NCI-H1105 treated with DMSO at 0.1 percent for 48 hours (cell line): ENCODE measurements around the gene PPME1.

ENCODE experiments used
- DNase-seq: peaks from one replicate; lab custom pipeline; 2025; lab: John Stamatoyannopoulos, UW

PPME1 gene

DNA sequence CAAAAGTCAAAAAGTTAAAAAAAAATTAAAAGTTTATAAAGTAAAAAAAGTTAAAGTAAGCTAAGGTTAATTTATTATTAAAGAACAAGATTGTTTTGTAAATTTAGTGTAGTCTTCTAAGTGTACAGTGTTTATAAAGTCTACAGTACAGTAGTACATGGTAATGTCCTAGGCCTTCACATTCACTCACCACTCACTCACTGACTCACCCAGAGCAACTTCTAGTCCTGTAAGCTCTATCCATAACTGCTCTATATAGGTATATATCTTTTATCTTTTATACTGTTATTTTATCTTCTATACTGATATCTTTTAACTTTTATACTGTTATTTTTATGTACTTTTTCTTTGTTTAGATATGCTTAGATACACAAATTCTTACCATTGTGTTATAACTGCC lies 11.4 kb upstream of the PPME1 start:
- no peak for DNase-seq

DNA sequence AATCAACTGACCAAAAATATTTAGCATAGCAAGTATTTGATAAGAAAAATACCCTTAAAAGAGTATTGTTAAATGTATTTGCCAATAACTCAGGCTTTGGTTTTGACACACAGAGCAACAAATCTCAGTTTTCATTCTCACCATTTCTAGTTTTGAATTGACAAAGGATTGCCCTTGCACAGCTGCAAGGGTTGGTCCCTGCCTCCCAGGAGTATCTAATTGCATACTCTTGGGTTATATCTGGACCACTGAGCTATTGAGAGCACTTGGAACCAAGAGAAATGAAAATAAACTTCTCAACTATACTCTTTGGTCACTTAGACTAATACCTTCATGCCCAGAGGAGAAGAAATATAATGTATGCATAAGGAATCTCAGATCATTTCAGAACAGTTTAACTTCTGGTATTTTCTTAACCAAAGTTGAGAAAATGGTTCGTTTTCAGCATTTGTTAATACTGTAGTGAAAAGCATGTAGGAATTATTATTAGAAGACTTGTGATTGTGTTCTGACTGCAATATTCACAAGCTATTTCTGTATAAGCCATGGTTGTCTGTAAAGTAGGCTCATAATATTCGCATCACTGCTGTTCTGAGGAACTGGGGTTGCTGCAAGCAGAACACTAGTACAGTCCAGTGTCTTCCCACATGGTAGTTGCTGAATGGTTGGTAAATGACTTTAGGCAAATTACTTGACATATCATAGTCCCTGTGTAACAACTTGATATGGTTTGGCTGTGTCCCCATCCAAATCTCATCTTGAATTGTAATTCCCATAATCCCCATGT lies 8.2 kb upstream of the PPME1 start:
- DNase-seq, result no peak

DNA sequence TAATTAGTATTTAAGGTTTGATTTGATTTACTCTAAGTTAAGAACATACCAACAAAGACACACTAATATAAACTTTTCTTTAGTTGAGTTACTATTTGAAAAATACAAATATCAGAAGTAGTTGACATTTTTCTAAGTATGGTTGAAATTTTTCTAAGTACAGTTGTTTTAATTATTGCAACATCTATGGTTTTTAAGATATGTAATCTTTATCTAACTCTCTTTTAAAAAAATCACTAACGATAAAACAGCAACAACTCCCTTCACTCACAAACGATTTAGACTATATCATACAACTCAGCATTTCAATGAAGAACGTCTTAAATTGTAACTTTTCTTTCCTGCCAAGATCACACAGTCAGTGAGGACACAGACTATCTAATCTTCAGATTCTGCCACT lies 2.3 kb upstream of the PPME1 start:
- no peak for DNase-seq

DNA sequence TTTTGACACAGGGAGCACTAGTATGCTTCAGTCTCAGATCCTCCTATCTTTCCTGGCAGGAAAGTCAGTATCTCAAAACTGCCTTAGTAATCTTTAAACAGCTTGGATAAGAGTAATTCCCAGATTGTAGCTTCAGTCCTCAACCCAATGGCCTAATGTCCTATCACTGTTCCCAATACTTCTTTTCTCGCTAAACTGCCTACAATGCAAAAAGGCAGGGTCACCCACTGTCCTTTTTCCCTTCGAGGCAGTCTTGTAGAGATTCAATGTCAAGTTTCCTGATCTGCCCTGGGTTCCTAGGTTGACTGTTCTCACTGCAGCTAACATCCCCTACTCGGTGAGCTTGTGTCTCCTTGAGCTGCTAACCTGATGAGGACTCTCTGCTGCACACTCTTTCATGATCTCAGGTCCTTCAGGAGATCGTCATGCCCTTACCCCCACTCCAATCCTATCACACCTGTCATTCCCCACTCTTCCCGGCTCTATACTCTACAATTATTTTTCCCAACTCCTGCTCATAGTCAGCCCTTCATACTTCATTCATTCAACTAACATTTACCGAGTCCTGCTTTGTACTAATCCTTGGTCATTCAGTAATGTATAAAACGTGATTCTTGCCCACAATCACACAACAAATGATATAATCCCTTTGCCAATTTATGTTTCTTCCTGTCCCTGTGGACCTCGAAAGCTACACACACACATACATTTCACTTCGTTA lies 1.2 kb upstream of the PPME1 start:
- DNase-seq, result no peak

DNA sequence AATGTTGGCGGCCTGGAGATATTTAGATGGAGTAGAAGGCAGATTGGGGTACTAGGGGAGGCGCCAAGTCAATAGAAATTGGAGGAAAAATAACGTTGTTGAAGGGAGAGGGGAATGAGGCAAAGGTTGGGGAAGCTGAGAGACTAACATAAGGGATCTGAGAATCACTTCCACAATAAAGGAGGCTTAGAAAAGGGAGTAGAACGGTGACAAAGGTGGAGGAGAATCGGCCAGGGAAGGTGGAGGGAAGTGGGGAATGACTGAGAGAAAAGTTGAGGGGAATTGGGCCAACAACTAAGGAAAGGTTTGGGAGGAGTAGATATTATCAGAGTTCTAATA lies 510 bp downstream of the PPME1 start:
- no peak for DNase-seq

DNA sequence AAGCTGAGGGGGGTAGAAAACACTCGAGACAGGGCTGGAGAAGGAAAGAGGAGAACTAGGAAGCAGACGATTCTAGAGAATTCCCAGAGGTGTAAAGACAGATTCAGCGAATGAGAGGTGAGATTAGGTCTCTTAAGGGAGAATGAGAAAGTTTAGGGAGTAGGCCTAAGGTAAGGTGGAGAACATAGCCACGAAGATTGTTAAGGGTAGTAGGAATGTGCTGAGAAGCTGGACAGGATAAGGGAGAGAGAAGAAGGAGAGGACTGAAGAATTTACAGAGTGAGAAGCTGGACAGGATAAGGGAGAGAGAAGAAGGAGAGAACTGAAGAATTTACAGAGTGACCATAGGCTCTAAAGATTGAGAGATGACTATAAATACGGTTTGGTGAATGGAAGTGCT lies 908 bp downstream of the PPME1 start:
- no peak for DNase-seq

DNA sequence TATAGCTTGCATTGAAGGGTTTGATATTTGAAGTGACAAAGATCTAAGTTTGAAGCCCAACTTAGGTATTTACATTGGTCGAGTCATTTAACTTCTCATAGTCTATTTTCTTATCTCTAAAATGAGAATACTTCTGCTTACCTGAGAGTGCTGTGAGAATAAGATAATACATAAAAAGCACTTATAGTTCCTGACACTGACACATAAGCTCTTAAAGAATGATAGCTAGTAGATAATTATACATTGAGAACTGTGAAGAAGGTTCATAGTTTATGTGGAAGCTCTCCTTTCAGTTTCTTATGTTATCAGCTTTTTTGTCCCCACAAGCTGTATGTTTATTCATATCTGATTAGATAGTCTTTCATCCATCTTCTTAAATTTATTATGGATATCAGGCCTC lies 4.8 kb downstream of the PPME1 start:
- no peak for DNase-seq

DNA sequence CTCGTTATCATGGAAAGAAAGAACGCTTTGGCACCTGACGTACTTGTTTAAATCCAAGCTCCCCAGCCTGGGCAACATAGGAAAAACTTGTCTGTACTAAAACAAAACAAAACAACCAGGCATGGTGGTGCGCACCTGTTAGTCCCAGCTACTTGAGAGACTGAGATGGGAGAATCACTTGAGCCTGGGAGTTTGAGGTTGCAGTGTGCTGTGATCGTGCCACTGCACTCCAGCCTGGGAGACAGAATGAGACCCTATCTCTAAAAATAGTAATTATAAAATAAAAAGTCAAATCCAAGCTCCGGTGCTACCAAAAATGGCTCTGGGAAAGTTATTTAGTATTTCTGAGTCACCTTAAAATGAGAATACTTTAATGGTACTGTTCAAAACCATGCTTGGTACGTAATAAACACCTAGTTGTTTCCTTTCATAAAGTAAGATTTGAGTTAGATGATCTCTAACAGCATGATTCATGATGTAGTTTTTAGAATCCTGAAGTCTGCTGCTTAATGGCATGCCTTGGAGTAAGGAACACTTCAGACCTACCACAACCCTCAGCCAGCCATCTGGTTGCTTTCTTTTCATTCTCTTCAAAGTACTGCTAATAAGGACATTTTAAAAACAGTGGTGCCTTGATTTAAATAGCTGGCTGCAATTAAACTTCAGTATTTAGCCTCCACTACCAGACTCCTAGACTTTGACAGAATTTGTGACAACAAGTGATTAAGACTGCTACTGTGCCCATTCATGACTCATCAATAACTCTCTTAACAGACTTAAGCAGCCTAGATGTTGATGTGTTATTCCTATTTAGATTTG lies 8.4 kb downstream of the PPME1 start:
- no peak for DNase-seq

DNA sequence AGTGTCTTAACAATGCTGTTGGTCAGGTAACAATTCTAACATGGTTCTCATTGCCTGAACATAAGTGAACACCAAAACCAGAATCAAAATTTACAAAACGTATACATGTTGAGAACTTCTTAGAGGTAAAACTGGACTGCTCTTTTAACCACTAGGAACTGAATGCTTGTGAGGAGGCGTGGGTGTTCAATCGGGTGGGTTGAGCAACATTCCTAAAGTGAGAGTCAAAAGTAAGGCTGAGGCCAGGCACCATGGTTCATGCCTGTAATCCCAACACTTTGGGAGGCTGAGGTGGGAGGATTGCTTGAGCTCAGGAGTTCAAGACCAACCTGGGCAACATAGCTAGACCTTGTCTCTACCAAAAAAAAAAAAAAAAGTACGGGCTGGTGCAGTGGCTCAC lies 11.5 kb downstream of the PPME1 start:
- no peak for DNase-seq

DNA sequence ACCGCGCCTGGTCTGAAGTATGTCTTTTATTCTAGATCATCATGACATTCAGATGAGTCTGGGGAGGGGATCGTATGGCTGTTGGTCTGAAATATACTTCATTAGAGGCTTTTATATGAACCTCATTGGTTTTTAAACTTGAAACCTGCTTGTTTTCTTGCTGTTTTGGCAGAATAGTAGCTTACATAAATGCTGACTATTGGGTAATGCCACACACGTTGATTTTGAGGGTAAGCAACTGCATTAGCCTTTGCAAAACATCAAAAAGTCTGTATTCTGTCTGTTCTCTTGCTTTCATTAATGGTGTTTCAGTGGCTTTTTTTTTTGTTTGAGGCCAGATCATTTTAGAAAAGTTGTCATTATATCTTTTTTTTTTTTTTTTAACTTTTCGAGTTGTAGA lies 14.2 kb downstream of the PPME1 start:
- no peak for DNase-seq

DNA sequence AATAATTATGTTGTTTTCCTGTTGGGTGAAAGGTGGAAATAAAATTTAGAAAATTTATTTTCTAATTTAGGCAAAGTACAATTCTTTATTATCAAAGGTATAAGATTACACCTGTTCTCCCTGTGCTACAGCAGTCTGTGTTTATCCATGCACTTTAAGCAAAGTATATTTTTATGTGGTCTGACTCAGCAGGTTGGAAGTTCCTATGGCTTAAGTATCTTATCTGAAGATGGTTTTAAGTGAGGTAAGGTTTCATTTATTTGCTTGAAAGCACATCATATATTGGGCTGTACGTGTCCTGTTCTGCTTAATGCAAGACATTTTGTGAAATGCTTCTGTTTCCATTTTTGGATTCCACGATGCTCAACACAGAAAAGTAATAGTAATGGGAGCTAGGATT lies 14.6 kb downstream of the PPME1 start:
- no peak for DNase-seq

DNA sequence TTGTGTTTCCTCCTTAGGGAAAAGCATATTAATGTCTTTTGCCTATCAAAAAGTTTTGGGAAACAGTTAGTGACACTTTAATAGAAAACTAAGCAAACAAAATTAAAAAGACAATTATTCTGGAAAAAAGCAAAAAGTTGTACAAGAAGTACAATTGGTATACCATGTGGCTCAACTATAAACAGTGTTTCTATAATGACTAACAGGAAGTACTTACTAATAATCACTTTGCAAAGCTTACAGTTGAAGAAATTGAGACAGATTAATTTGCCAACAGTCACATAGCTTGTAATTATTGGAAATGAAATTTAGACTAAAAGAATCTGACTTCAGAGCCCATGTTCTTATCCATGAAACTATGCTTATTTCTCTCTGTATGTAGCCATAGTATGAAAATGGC lies 24.7 kb downstream of the PPME1 start:
- peak; percentile 80 for DNase-seq

DNA sequence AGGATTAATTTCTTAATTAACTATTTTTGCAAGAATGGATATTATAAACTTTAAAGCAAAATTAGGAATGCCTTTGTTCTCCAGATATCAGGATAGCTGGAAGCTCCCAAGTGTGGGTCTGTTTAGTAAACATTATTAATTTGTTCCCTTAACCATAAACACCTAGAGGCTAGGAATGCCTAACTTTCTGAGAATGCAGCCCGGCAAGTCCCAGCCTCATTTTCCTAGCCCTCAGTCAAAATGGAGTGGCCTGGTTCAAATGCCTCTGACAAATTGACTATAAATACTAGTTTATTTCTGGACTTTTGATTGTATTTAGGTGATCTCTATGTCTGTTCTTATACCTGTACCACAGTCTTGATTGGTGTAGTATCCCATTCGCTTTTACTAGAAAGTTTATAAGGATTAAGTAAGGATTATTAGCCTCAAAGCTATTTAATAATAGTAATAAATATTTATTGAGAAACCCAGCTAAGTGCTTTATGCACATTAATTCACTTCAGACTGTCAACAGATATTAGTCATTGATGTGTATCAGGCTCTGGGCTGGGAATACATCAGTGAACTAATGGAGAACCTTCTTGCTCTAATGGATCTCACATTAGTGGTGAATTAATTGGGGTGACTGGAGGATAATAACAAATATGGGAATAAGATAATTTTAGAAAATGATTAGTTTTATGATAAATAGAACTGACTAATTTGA lies 25.8 kb downstream of the PPME1 start:
- DNase-seq, result no peak

DNA sequence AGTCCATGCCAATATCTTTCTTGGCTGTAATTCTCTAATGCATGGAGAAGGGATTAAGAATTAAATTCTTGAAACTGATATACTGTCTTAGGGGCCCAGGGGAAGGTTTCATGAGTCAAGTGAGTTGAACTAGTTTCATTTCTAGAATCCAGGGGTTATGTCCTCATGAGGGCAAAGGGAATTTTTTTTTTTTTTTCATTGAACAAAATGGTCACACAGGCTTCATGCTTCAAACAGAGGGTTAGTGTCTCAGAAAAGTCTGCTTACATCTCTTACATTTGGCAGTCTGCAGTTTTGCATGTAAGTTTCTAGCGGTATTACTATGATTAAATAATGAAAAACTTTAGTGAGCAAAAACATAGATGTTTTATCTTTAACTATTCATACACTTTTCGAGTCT lies 32.9 kb downstream of the PPME1 start:
- DNase-seq, result no peak

DNA sequence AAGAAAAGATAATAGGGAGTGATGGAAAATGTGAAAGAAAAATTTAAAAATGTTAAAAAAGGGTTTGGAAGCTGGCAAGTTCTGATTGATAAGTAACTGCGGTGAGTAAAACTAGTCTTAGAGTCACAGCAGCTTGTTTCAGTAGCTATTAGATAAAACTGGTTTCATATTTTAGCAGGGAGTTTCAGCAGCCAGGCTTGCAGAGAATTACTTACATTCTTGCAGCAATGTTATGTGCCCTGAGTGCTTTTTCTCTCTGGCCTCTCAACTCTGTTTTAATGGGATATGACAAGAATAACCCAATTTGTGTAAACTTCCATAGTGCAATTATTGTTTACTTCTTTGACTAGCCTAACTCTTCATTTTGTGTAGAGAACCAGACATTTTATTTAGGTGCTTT lies 33.6 kb downstream of the PPME1 start:
- DNase-seq, result no peak

DNA sequence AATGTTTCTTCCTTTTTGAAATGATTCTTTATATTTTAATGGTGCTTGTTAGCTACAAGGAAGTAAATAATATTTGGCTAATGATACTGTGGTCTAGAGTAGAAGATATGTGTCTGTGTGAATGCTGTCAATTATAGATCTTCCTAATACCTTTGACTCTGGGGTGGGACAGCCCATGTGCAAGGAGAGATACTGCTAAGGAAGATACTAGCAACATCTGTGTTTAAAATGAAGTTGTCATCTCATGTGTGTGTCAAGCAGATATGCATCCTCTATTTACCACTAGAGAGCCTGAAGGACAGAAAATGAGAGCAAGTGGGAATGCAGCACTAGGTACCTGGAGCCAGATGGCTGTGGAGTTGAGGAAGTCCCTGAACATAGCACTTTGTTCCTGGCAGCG lies 34.1 kb downstream of the PPME1 start:
- DNase-seq, result no peak

DNA sequence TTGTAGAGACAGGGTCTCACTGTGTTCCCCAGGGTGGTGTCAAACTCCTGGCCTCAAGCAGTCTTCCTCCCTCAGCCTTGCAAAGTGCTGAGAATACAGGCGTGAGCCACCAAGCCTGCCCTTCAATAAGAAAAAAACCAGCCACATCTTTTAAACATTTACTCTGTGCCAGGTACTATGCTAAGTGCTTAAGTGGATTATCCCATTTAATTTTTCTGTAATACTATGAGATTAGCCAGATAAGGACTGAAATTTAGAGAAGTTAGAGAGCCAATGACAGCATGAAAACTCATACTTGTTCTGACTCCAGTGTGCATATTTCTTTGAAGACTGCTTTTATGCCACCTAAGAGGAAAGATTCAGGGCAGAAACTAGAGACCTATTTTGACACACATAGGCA lies 35.7 kb downstream of the PPME1 start:
- DNase-seq, result no peak

DNA sequence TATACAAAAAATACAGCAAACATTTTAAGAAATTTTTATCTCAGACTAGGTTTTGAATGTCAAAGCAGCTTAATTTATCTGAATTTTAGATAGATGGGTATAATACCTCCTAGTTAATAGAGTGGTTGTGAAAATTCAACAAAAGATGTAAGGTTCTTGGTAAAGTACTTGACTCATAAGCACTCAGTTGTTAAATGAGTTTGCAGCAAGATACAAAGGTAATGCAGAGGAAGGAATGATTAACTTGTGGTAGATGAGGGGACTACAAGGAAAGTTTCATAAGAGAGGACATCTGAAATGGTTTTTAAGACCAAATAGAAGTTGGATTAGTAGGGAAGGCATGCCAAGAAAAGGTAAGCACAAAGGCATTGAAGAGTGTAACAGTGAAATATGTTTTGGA lies 37.4 kb downstream of the PPME1 start:
- no peak for DNase-seq

DNA sequence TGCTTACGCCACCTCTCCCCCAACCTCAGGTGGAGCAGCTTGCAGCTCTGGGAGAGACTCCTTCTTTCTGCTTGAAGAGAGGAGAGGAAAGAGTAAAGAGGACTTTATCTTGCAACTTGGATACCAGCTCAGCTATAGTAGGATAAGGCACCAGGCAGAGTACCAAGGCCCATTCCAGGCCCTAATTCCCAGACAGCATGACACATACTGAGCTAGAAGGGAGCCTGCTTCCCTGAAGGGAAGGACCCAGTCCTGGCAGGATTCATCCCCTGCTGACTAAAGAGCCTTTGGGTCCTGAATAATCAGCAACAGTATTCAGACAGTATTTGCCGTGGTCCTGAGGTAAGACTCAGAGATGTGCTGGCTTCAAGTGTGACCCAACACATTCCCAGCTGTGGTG lies 41.4 kb downstream of the PPME1 start:
- DNase-seq, result no peak

DNA sequence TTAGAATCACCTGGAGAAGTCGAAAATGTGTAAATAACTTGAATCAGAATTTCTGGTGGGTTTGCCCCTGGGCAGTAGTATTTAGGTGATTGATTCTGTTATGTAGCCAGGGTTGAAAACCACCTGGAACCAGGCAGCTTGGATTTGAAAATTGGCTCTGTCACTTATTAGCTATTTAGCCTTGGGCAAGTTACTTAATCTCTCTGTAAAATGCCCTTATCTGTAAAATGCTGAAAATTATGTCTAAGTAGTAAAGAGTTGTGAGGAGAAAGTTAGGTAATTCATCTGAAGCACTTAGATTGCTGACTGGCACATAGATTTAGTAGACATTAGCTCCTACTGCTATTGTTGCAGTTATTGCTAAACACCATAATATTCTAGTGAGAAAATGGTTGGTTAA lies 49.3 kb downstream of the PPME1 start:
- DNase-seq, result no peak

DNA sequence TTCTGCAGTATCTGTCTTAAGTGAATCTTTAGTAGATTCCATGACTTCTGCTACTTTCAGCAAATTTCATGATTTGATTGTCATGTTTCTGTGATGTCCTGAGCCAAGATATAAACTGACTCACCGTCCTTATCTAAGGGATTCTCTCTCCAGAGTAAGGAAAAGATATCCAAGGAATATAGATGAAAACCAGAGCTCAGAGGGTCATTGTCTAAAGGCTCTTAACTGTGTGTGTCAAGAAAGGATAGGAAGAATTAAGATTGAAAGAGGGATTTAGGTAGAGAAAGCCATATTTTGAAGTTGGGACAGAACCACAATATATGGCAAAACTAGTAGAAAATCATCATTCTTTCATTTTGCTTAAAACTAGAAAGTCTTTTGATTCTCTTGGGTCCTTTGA lies 50.7 kb downstream of the PPME1 start:
- no peak for DNase-seq

DNA sequence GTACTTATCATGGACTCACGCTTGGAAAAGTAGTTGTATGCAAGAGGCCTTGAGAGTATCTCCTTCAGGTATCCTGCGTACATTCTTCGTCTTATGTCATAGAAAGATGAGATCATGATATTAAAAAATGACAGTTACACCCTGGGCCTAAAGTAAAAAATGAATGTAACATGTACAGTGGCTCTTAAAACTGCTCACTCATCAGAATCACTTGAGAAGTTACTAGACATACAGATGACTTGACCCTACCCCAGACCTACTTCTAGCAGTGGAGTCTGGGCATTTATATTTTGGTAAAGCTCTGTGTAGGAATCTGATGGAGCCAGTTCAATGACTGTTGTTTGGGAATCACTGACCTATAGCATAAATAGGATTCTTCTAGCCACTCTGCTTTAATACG lies 54.5 kb downstream of the PPME1 start:
- no peak for DNase-seq

DNA sequence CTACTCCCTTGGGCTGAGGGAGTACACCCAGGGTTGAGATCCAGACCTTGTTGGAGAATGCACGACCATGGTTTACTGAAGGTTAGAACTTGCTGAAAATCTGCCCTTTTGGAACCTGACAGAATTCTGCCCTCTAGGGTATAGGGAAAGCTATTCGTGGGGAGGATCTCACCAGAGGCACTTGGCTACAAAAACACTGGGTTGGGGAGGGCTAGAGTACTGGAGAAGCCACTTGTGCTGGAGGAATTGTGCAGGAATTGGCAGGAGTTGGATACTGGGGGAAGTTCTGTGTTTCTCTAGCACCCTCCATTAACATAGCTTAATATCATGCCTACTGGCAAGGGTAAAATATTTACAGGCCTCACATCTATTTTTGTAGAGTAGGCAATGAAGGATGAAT lies 55.8 kb downstream of the PPME1 start:
- no peak for DNase-seq
